Measurements from ENCODE around the gene BOK.

Gene BOK

DNA sequence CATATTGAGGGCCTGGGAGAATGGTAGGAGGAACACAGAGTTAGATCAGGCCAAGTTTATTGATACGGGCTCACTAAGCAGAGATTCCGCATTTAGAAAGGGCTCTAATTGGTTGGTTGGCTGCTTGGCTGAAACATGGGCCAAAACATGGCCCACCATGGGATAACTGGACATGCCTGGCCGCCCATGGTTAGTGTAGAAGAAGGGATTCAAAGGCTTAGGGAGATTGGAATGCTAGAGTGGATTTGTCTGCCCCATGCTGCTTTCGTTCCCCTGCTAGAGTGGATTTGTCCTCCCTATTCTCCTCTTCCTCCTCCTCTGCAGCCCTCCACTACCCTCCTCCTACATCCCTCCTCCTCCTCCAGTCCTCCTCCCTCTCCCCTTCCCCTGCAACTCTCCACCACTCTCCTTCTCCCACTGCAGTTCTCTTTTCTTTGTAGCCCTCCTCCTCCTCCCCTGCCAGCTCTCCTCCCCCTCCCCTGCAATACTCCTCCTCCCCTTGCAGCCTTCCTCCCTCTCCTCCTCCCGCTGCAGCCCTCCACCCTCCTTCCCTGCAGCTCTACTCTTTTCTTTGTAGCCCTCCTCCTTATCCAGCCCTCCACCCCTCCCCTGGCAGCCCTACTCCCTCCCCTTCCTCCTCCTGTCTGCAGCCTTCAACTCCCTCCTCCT is 17.2 kb downstream of the BOK start:
- Histone ChIP-seq H3K4me1 (no peaks in the 10 kb centered on the region), H3K27ac (no peak overlapping the region), H3K4me3 (no peak overlapping the region), H3K27me3 (no peaks in the 10 kb centered on the region), H3K9me3 (no peaks in the 10 kb centered on the region), H3K36me3 (peaks cover 0 to 45% (median 21%) of the 10 kb centered on the region in 3 donors)
- no peak for TF ChIP-seq CTCF (IDR thresholded peaks at IDR 0.05)
- DNase-seq = no peak
- intact Hi-C loops (cut with DNase I; ENCODE audit: low total_unique reads) = no loop called here

- peak in 1 of 2 donors; percentile 62 for DNase-seq
- intact Hi-C loops (cut with DNase I; ENCODE audit: low total_unique reads) = no loop called here
- H3K27me3 ChIP-seq = no peaks in the 10 kb centered on the region
- no peaks in the 10 kb centered on the region for H3K4me1 ChIP-seq
- TF ChIP-seq CTCF (IDR thresholded peaks at IDR 0.05) = no peak
- H3K27ac ChIP-seq = no peak overlapping the region
- H3K36me3 ChIP-seq = peaks cover 0 to 40% (median 26%) of the 10 kb centered on the region in 3 donors
- no peak overlapping the region for H3K4me3 ChIP-seq
- H3K9me3 ChIP-seq = no peaks in the 10 kb centered on the region
These were observed 17.7 kb downstream of the BOK start for GRCh38 chr2:241576293-241576654.

GRCh38 chr2:241577413-241578122 is 19.0 kb downstream of the BOK start:
- no peak for TF ChIP-seq CTCF (IDR thresholded peaks at IDR 0.05)
- intact Hi-C loops (cut with DNase I; ENCODE audit: low total_unique reads) = no loop called here
- no peaks in the 10 kb centered on the region for H3K27me3 ChIP-seq
- H3K4me3 ChIP-seq = no peak overlapping the region
- H3K9me3 ChIP-seq = peaks cover 0 to 3% (median 0%) of the 10 kb centered on the region in 3 donors
- H3K36me3 ChIP-seq = peaks cover 4 to 37% (median 25%) of the 10 kb centered on the region in 3 donors
- peak in 1 of 2 donors; percentile 48 for DNase-seq
- no peak overlapping the region for H3K27ac ChIP-seq
- no peaks in the 10 kb centered on the region for H3K4me1 ChIP-seq

DNA sequence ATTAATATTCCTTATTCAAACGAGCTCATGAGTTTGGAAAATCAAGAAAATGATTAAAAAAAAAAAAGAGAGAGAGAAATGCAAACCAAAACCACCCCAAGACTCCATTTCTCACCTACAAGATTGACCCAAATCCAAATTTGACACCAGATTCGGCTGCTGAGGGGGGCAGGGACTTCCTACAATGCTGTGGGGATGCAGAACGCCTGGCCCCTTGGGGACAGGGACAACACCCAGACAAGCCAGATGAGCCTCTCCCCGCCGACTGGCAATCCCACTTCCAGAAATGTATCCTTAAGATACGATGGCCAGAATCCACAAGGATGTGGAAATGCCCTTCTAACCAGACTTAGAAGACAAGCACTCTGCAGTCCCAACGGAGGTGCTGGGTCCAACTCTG is 20.7 kb downstream of the BOK start:
- Histone ChIP-seq H3K27ac (no peak overlapping the region), H3K4me1 (no peaks in the 10 kb centered on the region), H3K4me3 (no peak overlapping the region), H3K27me3 (no peaks in the 10 kb centered on the region), H3K9me3 (peaks cover 0 to 6% (median 0%) of the 10 kb centered on the region in 3 donors), H3K36me3 (peaks cover 21 to 37% (median 29%) of the 10 kb centered on the region in 3 donors)
- peak in 1 of 2 donors; percentile 50 for DNase-seq
- TF ChIP-seq CTCF (IDR thresholded peaks at IDR 0.05) = no peak
- intact Hi-C loops (cut with DNase I; ENCODE audit: low total_unique reads) = no loop called here

DNA sequence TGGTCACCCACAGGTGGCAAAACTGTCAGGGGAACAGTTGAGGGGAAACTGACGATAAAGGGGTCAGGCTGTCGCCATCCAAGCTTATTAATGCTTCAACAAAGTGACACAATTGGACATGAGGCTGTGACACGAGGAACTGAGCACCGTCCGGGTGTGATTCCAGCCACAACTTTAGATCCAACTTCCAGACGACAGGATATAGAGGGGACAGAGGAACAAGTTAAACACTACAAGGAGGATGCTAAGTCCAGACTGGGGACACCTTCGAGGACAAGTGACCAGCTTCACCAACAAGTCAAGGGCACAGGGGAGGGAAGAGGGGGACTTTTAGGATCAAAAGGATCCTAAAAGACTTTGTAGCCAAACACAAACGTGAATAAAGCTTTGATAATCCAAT is 23.8 kb downstream of the BOK start:
- Histone ChIP-seq H3K27ac (no peak overlapping the region), H3K27me3 (no peaks in the 10 kb centered on the region), H3K36me3 (peaks cover 47 to 58% (median 55%) of the 10 kb centered on the region in 3 donors), H3K9me3 (peaks cover 0 to 18% (median 15%) of the 10 kb centered on the region in 3 donors), H3K4me3 (no peak overlapping the region), H3K4me1 (no peaks in the 10 kb centered on the region)
- intact Hi-C loops (cut with DNase I; ENCODE audit: low total_unique reads) = no loop called here
- TF ChIP-seq CTCF (IDR thresholded peaks at IDR 0.05) = no peak
- DNase-seq = no peak

Data from tibial artery (tissue), 4 donors.